H9 (cell line): Measurements from ENCODE around the gene PEX14. TPM values are rescaled to one million over a fixed set of nuclear protein-coding genes. Genes with fewer than 3 reads are reported as not detected.

Experiments
- DNase-seq: peaks from one replicate; pipeline ENCODE4 v3.0.0-alpha.2; 2017
- H2AFZ ChIP-seq: one replicate; pipeline ENCODE4 v1.6.1; 2013; ENCODE audit warnings: mild to moderate bottlenecking, low read length, control low read depth, moderate library complexity
- H2AK5ac ChIP-seq: 2 replicates; pipeline ENCODE4 v1.6.1; 2013; ENCODE audit warnings: low read length, control low read depth, mixed read lengths; ENCODE audit not compliant: insufficient read length
- H2BK120ac ChIP-seq: one replicate; pipeline ENCODE4 v1.6.1; 2013; ENCODE audit warnings: low read depth, mild to moderate bottlenecking, low read length, control low read depth, inconsistent platforms; ENCODE audit not compliant: poor library complexity, severe bottlenecking
- H2BK12ac ChIP-seq: 2 replicates; pipeline ENCODE4 v1.6.1; 2013; ENCODE audit warnings: low read length, control low read depth, mixed read lengths, low read depth; ENCODE audit not compliant: insufficient read length
- H2BK15ac ChIP-seq: 2 replicates; pipeline ENCODE4 v1.6.1; 2013; ENCODE audit warnings: low read depth, low read length, control low read depth
- H2BK20ac ChIP-seq: one replicate; pipeline ENCODE4 v1.6.1; 2013; ENCODE audit warnings: low read depth, mild to moderate bottlenecking, low read length, control low read depth, inconsistent platforms; ENCODE audit not compliant: poor library complexity, severe bottlenecking
- H2BK5ac ChIP-seq: 2 replicates; pipeline ENCODE4 v1.6.1; 2013; ENCODE audit warnings: low read length, control low read depth, mixed read lengths; ENCODE audit not compliant: insufficient read length
- H3K14ac ChIP-seq: 2 replicates; pipeline ENCODE4 v1.6.1; 2013; ENCODE audit warnings: low read length, control low read depth; ENCODE audit not compliant: insufficient read depth
- H3K18ac ChIP-seq: 2 replicates; pipeline ENCODE4 v1.6.1; 2013; ENCODE audit warnings: low read depth, mild to moderate bottlenecking, mixed read lengths, low read length, control low read depth; ENCODE audit not compliant: insufficient read length
- H3K23ac ChIP-seq: 2 replicates; pipeline ENCODE4 v1.6.1; 2013; ENCODE audit warnings: low read length, control low read depth, mixed read lengths, low read depth; ENCODE audit not compliant: insufficient read length
- H3K23me2 ChIP-seq: 2 replicates; pipeline ENCODE4 v1.6.1; 2013; ENCODE audit warnings: low read depth, mild to moderate bottlenecking, mixed read lengths, low read length, control low read depth; ENCODE audit not compliant: insufficient read length, poor library complexity, severe bottlenecking
- H3K27ac ChIP-seq: 2 replicates; pipeline ENCODE4 v1.5.1; 2013; ENCODE audit warnings: low read length, control low read depth, mixed read lengths, low read depth; ENCODE audit not compliant: insufficient read length
- H3K27me3 ChIP-seq: 2 replicates; pipeline ENCODE4 v1.6.1; 2013; ENCODE audit warnings: low read length, control low read depth, inconsistent platforms; ENCODE audit not compliant: insufficient read depth
- H3K4ac ChIP-seq: 2 replicates; pipeline ENCODE4 v1.6.1; 2013; ENCODE audit warnings: low read depth, mild to moderate bottlenecking, control low read depth, inconsistent platforms, low read length, moderate library complexity
- H3K4me1 ChIP-seq: 2 replicates; pipeline ENCODE4 v1.6.1; 2013; ENCODE audit warnings: low read length, control low read depth, inconsistent platforms; ENCODE audit not compliant: insufficient read depth
- H3K4me2 ChIP-seq: 2 replicates; pipeline ENCODE4 v1.6.1; 2013; ENCODE audit warnings: low read length, control low read depth, mixed read lengths; ENCODE audit not compliant: insufficient read length, insufficient read depth
- H3K56ac ChIP-seq: 2 replicates; pipeline ENCODE4 v1.6.1; 2013; ENCODE audit warnings: low read depth, mild to moderate bottlenecking, mixed read lengths, low read length, control low read depth; ENCODE audit not compliant: insufficient read length
- H3K79me1 ChIP-seq: 2 replicates; pipeline ENCODE4 v1.6.1; 2013; ENCODE audit warnings: low read depth, mild to moderate bottlenecking, moderate library complexity, low read length, control low read depth, inconsistent platforms; ENCODE audit not compliant: insufficient read depth, poor library complexity, severe bottlenecking
- H3K79me2 ChIP-seq: 2 replicates; pipeline ENCODE4 v1.6.1; 2013; ENCODE audit warnings: low read length, control low read depth, inconsistent platforms; ENCODE audit not compliant: insufficient read depth
- H3K9ac ChIP-seq: 2 replicates; pipeline ENCODE4 v1.6.1; 2013; ENCODE audit warnings: low read length, control low read depth, mixed read lengths; ENCODE audit not compliant: insufficient read length; ENCODE audit errors: extremely low read depth
- H3K9me3 ChIP-seq: one replicate; pipeline ENCODE4 v1.6.1; 2013; ENCODE audit warnings: low read depth, low read length, inconsistent platforms; ENCODE audit not compliant: control insufficient read depth
- H3T11ph ChIP-seq: one replicate; pipeline ENCODE4 v1.6.1; 2013; ENCODE audit warnings: mild to moderate bottlenecking, low read length, control low read depth, inconsistent platforms
- H4K20me1 ChIP-seq: one replicate; pipeline ENCODE4 v1.6.1; 2013; ENCODE audit not compliant: control insufficient read depth, insufficient read length, insufficient read depth
- H4K5ac ChIP-seq: 2 replicates; pipeline ENCODE4 v1.6.1; 2013; ENCODE audit warnings: low read depth, mild to moderate bottlenecking, mixed read lengths, low read length, control low read depth; ENCODE audit not compliant: insufficient read length
- H4K8ac ChIP-seq: replicated peaks from 2 replicates; pipeline ENCODE4 v1.6.1; 2013; ENCODE audit warnings: low read length, control low read depth, mixed read lengths, low read depth; ENCODE audit not compliant: insufficient read length
- H4K91ac ChIP-seq: 2 replicates; pipeline ENCODE4 v1.6.1; 2013; ENCODE audit warnings: low read depth, mild to moderate bottlenecking, moderate library complexity, mixed read lengths, low read length, control low read depth; ENCODE audit not compliant: insufficient read length
- H3K27ac Mint-ChIP-seq, 3 experiments: 2 replicates in 2 of 3; 3 replicates in 1 of 3; pipeline ENCODE4 v1.8.0; 2020 to 2021; ENCODE audit warnings: mixed read lengths in 3 of 3, mild to moderate bottlenecking in 1 of 3, moderate library complexity in 1 of 3
- H3K27me3 Mint-ChIP-seq: 2 replicates; pipeline ENCODE4 v1.8.0; 2021; ENCODE audit warnings: low read depth, mild to moderate bottlenecking, moderate library complexity, mixed read lengths
- H3K36me3 Mint-ChIP-seq, 3 experiments: 2 replicates in 2 of 3; 3 replicates in 1 of 3; pipeline ENCODE4 v1.8.0; 2020 to 2021; ENCODE audit warnings: low read depth in 3 of 3, mixed read lengths in 3 of 3; ENCODE audit not compliant: insufficient read depth in 1 of 3
- H3K4me1 Mint-ChIP-seq, 2 experiments: 2 replicates each; pipeline ENCODE4 v1.8.0; 2020; ENCODE audit warnings: mixed read lengths in 2 of 2
- H3K4me3 Mint-ChIP-seq, 2 experiments: 2 replicates in 1 of 2; 3 replicates in 1 of 2; pipeline ENCODE4 v1.8.0; 2020 to 2021; ENCODE audit warnings: mild to moderate bottlenecking in 2 of 2, mixed read lengths in 2 of 2, moderate library complexity in 1 of 2
- H3K9me3 Mint-ChIP-seq, 2 experiments: 2 replicates in 1 of 2; 3 replicates in 1 of 2; pipeline ENCODE4 v1.8.0; 2020; ENCODE audit warnings: mild to moderate bottlenecking in 2 of 2, mixed read lengths in 2 of 2, moderate library complexity in 1 of 2
- CTCF ChIP-seq: fragments of 200-600 bp; sonication (generic); conservative IDR thresholded peaks from 3 replicates; pipeline ENCODE4 v1.8.0; 2021; ENCODE audit warnings: antibody characterized with exemption, mild to moderate bottlenecking
- WGBS: extraction: QIAGEN DNeasy Blood & Tissue Kit; methylation state at CpG from one replicate; pipeline ENCODE4 v1.1.7; 2013; ENCODE audit warnings: missing lambda C conversion rate, low lambda C conversion rate, mixed read lengths; ENCODE audit not compliant: insufficient read length; ENCODE audit errors: extremely low coverage; 5-methylcytosine and 5-hydroxymethylcytosine counted together
- total RNA-seq: library from RNA; stranded (reverse); gene quantifications from 2 replicates; pipeline ENCODE4 v1.2.1, GENCODE V29; 2021

Gene PEX14
- total RNA-seq, 1 experiment from 2014 or later, result 23.9 TPM

DNA sequence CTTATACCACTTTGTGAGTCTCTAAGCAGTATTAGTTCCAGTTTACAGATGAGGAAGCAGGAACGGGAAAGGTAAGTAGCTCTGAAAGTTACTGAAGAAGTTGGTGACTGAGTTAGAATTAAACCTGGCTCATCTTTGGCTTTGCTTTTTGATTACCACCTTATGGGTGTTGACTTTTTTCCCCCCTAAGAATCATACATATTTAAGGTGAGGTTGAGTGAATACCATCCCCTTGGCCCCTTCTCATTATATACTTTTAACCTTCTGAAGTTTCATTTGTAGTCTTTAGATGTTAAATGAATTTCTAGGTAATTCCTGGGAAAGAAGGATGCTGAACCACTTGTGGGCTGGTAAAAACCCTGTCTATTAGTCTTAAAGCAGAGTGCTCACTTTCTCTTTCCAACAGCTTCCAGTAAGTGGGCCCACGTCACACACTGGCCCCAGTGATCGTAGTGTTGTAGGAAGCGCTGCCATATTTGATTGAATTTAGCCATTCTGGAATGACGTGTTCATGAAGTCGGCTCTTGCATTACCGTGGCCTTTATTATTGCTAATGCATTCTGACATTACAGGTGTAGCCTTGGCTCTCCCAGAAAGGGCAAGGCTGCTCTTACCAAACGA lies 46.9 kb downstream of the PEX14 start:
- H2BK5ac ChIP-seq, result no peak overlapping the region
- no peak overlapping the region for H3K18ac ChIP-seq
- H4K91ac ChIP-seq, result no peak overlapping the region
- Mint-ChIP-seq H3K4me1 (peaks cover 33 to 40% of the 10 kb centered on the region in 2 experiments), H3K27ac (no peak overlapping the region; a peak in 1 of 7 replicates), H3K36me3 (peaks cover 0 to 5% (median 2%) of the 10 kb centered on the region in 3 experiments; a peak in 3 of 7 replicates), H3K27me3 (no peaks in the 10 kb centered on the region), H3K9me3 (no peaks in the 10 kb centered on the region), H3K4me3 (no peak overlapping the region)
- H2AFZ ChIP-seq, result no peak overlapping the region
- H3T11ph ChIP-seq, result no peak overlapping the region
- H2BK15ac ChIP-seq, result no peak overlapping the region
- no peak overlapping the region for H2AK5ac ChIP-seq
- no peak overlapping the region for H4K8ac ChIP-seq
- DNase-seq, result no peak
- no peak overlapping the region for H3K9ac ChIP-seq
- no CpG with 5 or more reads among the region's 8 CpGs for WGBS
- H2BK120ac ChIP-seq, result no peak overlapping the region
- H3K9me3 ChIP-seq, result no peaks in the 10 kb centered on the region
- H3K27ac ChIP-seq, result no peak overlapping the region
- H3K4me2 ChIP-seq, result no peak overlapping the region
- H3K79me1 ChIP-seq, result no peaks in the 10 kb centered on the region
- no peak overlapping the region for H2BK20ac ChIP-seq
- no peaks in the 10 kb centered on the region for H4K20me1 ChIP-seq
- no peak overlapping the region for H3K14ac ChIP-seq
- H2BK12ac ChIP-seq, result no peak overlapping the region
- H4K5ac ChIP-seq, result no peak overlapping the region
- no peak for TF ChIP-seq CTCF
- no peak overlapping the region for H3K4ac ChIP-seq
- H3K23me2 ChIP-seq, result no peaks in the 10 kb centered on the region
- H3K79me2 ChIP-seq, result peaks cover 2% of the 10 kb centered on the region; the same call in 1 of the 2 replicates
- H3K27me3 ChIP-seq, result no peaks in the 10 kb centered on the region
- no peak overlapping the region for H3K56ac ChIP-seq
- H3K23ac ChIP-seq, result no peak overlapping the region
- peaks cover 12% of the 10 kb centered on the region; the same call in 1 of the 2 replicates for H3K4me1 ChIP-seq
